Hepatic stellate cell (primary cell): ENCODE measurements around the gene ZNF319.
"Not testable (repeated sequence)": the region's sequence is repeated elsewhere in the genome, so short reads cannot be mapped to it uniquely, and the experiment has no call there.

ENCODE experiments used
- DNase-seq: peaks from one replicate; pipeline ENCODE4 v3.0.0; 2011; ENCODE audit warnings: low spot score

Gene ZNF319

DNA sequence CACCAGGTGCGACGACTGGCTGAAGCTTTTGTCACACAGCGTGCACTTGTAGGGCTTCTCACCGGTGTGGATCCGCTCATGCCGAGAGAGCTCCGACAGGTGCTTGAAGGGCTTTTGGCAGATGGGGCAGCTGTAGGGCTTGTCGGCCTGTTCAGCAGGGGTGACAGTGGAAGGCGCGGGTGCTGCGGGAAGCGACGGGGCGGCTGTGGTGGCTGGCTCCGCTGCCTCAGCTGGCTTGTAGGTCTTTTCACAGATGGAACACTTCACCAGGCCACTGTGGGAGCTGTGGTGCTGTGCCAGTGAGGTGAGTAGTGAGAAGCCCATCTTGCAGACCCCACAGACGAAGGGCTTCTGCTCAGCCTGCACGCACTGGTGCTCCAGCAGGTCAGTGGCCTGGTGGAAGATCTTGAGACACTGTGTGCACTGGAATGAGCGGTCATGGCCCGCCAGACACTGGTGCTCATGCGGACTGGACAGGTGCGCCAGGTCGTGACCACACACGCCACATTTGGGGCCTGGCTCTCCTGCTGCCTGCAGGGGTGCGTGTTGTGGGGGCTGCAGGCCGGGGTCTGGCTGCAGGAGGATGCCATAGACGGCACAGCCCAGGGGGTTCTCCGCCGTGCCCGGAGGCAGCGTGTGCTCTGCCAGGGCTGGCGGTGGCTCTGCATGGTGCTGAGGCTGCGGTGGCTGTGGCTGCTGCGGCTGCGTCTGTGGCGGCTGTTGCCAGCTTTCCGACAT, 2.8 kb downstream of the ZNF319 start:
- no peak for DNase-seq

DNA sequence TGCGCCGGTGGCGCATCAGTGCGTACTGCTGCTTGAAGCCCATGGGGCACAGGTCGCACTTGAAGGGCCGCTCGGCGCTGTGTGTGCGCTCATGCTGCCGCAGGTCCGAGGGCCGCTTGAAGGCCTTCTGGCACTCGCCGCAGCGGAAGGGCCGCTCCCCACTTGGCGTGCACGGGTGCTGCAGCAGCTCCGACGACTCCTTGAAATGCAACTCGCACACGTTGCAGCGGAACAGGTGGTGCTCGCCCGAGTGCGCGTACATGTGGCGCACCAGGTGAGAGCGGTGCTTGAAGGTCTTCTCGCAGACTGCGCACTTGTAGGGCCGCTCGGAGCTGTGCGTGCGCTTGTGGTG, 3.3 kb downstream of the ZNF319 start:
- no peak for DNase-seq

DNA sequence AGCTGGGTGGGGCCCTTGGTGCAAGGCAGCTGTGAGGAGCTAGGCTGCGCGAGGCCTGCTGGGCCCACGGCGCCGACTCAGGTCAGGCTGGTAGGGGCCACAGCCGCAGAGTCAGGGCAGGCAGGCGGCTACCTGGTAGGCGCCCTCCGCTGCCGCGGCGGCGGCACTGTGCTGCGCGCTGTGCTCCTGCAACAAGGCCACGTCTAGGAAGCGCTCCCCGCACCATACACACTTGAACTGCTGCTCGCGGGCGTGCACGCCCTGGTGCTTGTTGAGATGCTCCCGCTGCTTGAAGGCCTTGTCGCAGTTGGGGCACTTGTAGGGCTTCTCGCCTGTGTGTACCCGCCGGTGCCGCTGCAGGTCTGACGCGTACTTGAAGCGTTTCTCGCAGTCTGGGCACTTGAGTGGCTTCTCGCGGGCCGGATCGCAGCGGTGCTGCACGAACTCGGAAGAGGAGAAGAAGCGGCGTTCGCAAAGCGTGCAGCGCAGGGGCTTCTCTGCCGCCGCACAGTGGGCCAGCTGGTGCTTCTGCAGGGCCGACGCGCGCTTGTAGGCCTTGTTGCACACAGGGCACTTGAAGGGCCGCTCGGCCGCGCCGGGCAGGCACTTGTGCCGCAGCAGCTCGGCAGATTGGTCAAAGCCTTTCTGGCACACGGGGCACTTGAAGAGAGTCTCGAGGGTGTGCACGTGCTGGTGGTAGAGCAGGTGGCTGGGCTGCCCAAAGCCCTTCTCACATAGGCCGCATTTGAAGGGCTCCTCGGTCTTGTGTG, 3.9 kb downstream of the ZNF319 start:
- no peak for DNase-seq

DNA sequence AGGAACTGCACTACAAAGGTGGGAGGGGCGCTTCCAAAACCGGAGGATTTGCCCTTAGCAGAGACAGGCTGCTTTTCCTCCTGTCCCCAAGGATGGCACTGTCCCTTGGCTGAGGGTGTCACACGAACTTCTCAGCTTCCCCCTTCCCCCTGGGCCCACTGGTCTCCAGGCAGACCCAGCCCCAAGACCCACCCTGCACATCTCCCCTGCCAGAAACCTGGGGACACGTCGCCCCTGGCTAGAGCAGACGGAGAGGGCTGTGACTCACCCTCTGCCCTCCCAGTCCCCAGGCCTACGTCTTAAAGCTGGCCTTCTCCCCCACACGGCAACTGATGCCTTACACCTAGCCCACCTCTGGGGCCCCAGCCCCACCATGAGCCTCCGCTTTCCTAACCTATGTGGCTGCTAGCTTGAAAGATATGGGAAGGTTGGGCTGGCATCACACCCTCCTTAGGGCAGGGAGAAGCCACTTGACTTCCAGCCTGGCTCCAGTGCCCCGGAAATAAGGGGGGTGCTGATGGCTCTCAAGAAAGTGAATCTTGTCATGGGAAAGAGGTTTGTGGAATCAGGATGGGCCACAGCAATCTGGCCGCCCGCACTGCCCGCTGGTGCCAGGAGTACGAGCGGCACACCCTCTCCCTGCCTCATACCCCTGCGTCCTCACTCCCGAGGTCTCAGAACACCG, 4.6 kb downstream of the ZNF319 start:
- no peak for DNase-seq

DNA sequence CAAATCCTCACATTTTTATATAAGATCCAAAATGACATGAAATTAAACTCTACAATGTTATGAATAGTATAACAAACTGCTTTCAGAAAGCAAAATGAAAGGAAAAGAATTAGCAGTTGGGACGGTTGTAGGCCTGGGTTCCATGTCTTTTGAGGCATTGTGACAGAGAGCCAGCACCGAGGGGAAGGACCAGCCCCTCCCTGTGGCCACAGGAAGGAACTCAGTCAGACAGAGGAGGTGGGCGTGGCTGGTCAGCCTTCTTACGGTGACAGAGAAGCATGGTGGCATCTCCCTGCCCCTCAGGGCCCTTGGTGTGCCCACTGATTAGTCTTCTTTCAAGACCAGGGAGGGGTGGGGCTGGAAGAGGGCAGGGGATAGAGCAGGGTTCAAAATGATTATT, 5.7 kb downstream of the ZNF319 start:
- peak; percentile 55 for DNase-seq

DNA sequence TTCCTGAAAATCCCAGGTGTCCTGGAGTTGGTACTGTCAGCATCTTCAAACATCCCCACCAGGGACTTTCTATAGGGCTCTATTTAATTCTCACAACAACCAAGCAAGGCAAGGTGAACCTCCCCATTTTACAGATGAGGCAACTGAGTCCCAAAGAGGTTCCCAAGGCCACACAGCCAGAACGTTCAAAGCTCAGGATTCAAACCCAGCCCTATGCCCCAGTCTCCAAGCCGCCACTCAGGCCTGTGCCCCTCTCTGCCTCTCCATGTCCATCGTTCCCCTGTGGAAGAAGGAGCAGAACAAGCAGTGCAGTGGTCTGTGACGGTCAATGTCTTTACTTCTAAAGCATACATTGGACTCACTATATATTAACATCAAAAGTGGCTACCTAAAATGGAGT, 6.1 kb downstream of the ZNF319 start:
- no peak for DNase-seq

DNA sequence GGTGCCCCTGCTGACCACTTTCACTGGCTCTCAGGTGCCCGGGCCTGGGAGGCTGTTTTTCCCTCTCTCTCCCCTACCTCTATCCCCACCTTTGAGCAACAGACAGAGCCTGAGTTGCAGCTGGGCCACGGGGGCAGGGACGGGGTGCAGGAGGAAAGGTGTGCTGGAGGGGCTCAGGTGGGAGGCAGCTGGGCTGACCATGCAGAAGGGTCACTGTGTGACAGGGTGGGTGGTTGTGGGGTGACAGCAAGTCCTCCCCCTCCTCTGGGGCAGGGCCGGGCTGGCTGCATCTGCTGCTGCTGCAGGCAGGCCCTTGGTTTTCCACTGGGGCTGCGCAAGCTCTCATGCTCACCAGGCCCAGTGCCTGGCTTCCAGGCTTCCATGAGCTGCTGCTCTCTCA, 6.6 kb downstream of the ZNF319 start:
- DNase-seq, result no peak

DNA sequence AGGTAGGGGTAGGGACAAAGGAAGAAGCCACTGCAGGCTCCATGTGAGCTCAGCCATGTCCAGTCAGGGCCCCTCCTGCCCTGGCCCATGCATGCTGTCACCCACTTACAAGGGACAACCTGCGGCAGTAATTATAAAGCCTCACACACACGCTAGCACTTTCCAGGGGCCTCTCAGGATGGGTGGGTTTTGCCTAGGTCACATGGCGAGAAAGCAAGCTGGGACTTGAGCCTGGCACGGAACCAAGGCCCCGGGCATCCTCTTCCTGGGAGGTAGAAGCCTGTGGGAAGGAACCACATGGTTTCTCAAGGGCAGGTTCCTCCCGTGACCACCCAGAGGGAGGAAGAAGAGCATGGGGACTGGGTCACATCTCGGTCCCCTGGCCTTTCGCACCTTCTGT, 7.0 kb downstream of the ZNF319 start:
- DNase-seq, result no peak

DNA sequence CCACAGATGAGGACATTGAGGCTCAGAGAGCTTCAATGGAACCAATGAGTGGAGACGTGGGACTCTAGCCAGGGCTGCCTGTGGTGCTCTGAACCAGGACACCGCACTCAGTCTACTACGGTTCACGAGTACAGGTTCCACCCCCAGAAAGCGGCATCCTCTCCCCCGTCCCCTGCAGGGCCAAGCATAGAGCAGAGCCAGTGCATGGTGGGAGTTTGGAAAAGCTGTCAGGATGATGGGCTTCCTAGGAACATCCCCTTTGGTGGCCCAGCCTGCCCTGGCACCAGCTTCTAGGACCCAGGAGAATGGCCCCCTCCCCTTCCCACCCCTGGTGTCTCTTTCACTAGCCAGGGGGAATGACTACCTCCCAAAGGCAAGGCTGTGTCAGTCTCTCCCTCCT, 8.4 kb downstream of the ZNF319 start:
- DNase-seq, result no peak

DNA sequence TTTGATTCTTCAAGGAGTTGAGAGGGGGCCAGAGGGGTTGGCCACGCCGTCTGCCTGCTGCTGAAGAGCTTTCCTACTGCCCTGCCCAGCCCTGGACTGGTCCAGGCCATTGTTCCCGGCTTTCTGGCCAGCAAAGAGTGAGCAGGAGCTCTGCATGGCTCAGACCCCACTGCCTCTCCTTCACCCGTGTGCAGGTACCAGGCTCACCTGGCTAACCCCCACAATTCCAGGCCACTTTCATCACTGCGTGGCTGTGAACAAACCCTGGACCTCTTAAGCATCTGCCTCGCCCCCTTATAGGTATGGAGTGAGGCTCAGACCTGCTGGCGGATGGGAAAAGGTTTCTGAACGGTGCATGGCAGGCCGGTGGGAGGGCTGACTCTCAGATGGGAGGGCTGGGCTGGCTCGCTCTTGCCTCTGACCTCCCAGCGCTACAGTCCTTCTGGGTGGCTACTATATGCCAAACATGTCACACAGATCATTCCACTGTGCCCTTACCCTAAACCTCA, 8.9 kb downstream of the ZNF319 start:
- no peak for DNase-seq

DNA sequence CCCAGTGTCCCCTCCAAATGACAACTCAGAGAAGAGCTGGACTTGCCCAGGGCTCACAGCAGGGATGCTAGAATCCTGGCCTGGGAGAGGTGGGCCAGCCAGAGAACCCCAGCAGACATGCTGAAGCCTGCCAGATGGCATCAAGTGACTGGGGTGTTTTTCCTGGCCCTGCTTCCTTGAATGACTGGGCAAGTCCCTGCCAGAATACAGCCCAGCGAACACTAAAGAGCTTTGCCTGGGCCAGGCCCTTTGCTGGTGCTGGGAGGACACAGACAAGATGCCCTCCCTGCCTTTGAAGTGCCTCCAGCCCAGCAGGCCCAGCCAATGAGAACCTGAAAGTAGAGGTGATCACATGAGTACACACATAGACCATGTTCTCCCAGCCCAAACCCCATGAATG, 11.5 kb downstream of the ZNF319 start:
- DNase-seq, result no peak

DNA sequence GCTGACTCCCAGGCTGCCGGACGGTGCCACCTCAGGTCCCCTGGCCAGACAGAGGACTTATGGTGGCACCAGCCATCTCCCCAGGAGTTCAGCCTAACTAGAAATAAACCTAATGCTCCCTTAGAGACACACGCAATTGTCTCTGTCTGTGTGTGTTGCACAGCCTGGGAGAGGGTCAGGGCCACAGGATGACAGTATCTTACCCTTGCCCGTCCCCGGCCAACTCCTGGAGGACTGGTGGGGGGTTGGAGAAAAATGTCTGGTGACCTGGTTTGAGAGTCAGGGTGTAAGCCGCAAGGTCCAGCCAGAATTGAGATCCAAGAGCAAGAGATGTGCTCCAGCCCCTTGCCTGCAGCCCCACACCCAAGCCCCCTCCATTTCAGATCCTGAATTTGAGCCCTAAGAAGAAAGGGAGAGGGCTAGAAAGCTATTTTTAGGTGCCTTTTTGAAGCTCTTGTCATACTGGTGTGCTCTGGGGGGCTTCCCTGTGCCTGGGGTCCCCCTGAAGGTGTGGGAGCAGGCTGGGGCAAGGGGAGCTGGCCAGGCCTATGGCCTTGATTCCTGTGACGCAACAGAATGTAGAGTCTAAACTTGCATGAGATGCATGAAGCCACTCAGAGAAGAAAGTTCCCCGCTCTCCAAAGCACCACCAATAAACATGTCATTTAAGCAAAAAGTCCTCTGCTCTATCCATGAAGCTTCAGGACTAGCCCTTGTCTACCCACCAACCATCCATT, 12.9 kb downstream of the ZNF319 start:
- no peak for DNase-seq

DNA sequence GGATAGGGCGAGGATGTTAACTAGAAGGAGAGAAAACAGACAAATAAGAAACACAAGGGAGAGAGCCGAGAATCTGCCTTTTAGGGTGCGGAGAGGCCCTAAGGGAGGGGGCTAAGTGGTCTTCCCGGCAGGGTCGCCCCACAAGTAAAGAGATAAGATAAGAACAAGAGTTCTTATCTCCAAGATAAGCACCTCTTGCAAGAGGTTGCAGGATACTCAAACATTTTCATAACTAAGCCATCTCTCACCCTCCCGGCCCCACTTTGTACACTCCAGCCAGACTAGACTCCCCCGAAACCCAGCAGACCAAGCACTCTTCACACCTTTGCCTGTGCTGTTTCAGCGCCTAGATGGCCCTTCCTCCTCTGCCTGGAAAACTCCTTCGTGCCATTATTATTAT, 14.3 kb downstream of the ZNF319 start:
- DNase-seq, result no peak

DNA sequence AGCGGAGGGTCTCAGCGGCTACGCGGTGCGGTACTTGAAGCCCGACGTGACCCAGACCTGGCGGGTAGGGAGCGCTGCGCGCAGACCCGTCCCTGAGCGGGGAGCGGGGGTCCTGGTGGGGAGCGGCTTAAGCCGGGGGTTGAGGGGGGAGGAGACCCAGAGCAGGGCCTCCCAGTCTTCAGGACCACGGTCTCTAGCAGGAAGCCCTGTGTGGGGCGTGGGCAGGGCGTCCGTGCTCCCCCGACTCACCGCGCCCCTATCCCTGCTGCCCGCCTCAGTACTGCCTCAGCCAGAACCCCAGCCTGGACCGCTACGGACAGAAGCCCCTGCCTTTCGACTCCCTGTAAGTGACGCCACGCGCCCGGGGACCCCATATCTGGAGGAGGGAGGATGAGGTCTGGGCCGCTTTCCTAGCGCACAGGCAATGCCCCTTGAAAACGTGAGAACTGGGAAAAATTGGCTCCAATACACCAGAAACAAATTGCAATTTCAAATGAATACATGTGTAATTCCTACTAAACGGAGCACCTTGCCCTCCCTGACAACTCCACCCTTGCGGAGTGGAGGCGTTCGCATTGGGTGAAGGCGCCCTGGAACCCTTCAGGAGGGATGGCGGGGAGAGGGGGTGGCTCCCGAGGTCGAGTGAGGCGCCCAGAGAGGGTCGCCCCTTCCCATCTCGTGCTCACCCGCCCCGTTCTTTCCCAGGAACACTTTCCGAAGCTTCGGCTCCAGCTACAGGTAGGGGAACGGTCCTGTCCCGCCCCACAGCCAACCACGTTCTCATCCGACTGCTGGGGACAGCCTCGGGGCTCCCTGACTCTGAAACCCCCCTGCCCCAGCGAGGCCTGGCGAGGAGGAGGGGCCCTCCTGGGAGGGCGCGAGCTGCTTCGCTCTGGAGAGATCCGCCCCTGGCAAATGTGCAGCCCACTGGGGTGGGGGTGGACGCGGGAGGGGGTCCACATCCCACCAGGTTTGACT, 15.0 kb downstream of the ZNF319 start:
- no peak for DNase-seq

DNA sequence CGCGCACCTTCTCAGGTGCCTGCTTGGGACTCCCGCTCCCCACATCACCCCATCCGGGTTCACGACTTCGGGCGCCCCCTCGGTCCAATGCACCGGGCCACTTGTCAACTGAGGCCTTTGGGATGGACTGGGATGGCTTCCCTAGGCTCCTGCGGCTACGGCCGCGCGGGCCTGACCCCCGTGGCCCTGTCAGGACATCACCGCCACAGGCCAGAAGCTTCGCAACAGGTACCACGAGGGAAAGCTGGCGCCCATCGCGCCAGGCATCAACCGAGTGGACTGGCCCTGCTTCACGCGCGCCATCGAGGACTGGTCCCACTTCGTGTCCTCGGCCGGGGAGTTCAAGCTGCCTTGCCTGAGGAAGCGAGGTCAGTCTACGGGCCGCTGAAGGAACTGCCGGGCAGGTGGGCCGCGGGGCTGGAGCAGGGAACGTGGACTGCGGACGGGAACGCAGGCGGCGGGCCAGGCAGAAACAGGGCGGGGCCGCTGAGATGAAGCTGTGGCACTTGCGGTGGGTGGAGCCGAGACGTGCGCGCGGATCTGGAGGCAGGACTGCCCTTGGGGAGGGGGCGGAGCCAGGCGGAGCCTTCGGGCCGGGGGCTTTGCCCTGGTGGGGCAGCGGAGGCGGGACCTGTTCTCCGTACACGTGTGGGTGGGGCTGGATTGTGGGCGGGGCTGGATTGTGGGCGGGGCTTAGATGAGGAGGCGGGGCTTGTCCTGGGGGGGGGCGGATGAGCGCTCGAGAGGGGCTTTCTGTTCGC, 15.8 kb downstream of the ZNF319 start:
- peak; percentile 58 for DNase-seq

DNA sequence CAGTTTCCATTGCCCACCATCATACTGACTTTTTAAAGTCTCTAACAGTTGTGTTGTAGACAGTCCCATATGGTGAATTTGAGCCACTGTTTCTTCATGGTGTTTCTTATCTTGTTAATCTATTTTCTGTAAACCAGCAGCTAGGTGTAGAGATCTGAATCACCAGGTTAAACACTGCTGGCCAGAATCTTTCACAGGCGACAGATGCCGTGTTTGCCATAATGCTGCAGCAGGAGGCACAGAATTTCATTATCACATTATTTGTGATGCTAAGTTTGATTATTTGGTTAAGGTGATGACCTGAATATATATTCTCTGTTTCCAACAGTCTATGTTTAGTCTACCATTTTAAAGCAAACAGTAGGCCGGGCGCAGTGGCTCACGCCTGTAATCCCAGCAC, 18.1 kb downstream of the ZNF319 start:
- no peak for DNase-seq

DNA sequence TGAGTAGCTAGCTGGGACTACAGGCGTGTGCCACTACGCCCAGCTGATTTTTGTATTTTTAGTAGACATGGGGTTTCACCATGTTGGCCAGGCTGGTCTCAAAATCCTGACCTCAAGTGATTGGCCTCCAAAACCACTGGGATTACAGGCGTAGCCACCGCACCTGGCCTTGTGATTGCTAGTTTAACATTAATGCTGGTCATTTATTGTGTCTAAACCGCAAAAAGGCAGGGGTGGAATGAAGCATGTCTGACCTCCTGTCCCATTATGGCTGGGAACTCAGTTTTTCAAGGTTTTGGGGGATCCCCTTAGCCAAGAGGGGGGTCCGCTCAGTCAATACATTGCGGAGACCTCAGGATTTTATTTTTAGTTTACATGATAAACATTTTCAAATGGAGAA, 18.8 kb downstream of the ZNF319 start:
- DNase-seq, result no peak

DNA sequence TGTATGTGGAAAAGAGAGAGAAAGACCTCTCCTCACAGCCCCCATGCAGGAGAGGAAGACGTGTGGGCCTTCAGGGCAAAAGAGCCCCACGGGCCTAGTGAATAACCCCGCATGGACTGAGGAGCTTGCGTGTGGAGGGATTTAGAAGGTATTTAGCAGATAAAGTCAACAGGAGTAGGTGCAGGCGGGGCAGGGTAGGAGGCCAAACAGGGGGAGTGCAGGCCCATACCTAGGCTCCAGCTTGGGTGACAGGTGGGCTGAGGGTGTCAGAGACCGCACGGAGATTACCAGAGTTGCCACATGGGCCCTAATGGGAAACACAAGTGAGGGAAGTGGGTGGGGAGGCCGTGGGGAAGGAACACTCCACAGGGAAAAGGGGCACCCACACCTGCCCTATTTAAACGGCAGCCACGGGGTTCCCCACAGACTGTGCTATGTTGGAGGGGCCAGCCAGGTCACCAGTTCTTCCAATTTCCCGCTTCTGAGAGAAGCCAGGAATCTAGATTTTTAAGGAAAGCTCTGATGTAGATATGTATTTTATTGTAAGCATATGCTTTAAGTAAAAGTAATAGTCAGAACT, 21.4 kb downstream of the ZNF319 start:
- no peak for DNase-seq

DNA sequence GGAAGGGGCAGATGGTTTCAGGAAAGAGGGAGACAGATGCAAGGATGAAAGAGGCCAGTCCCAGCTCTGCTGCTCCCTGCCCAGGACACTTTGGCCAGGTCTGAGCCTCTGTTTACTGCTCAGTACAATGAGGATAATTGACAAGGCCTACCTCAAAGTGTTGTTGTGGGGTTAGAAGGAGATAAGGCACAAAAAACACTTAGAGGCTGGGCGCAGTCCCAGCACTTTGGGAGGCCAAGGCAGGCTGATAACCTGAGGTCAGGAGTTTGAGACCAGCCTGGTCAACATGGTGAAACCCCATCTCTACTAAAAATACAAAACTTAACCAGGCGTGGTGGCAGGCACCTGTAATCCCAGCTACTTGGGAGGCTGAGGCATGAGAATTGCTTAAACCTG, 22.4 kb downstream of the ZNF319 start:
- not testable (repeated sequence) for DNase-seq
